KOPT-K1 (cell line): ENCODE measurements around the gene TESK2.
"Not testable (repeated sequence)": the region's sequence is repeated elsewhere in the genome, so short reads cannot be mapped to it uniquely, and the experiment has no call there.

ENCODE experiments used
- H3K27ac ChIP-seq: fragments of 200-600 bp; sonication (generic); 2 replicates; pipeline ENCODE4 v1.5.1; 2016; ENCODE audit warnings: antibody characterized with exemption, mild to moderate bottlenecking, low read depth, low read length; ENCODE audit not compliant: poor library complexity, severe bottlenecking
- H3K36me3 ChIP-seq: fragments of 200-600 bp; sonication (generic); 2 replicates; pipeline ENCODE4 v1.5.1; 2017; ENCODE audit warnings: antibody characterized with exemption, mild to moderate bottlenecking, low read length, moderate library complexity; ENCODE audit not compliant: insufficient read depth
- H3K9me3 ChIP-seq: fragments of 200-600 bp; sonication (generic); 2 replicates; pipeline ENCODE4 v1.5.1; 2017; ENCODE audit warnings: antibody characterized with exemption, low read length, mild to moderate bottlenecking; ENCODE audit not compliant: insufficient read depth, poor library complexity, severe bottlenecking

TESK2 gene

DNA sequence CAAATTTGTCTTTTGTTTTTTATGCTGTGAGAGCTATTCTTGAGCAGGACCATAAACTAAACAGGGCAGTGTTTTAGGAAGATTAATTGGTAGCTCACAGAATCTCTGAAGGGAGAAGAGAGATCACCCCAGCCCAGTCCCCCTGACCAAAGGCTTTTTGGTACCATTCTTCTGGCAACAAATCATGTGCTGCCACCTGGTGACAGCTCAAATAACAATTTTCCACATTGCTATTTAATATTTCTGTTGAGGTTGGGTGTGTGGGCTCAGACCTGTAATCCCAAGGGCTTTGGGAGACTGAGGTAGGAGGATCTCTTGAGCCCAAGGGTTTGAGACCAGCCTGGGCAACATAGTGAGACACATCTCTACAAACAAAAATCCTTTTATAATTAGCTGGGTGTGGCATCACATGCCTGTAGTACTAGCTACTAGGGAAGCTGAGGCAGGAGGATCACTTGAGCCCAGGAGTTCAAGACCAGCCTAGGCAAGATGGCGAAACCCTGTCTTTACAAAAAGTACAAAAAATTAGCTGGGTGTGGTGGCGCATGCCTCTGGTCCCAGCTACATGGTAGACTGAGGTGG, 2.2 kb upstream of the TESK2 start:
- Histone ChIP-seq H3K9me3 (no peaks in the 10 kb centered on the region), H3K36me3 (no peaks in the 10 kb centered on the region), H3K27ac (no peak overlapping the region)

DNA sequence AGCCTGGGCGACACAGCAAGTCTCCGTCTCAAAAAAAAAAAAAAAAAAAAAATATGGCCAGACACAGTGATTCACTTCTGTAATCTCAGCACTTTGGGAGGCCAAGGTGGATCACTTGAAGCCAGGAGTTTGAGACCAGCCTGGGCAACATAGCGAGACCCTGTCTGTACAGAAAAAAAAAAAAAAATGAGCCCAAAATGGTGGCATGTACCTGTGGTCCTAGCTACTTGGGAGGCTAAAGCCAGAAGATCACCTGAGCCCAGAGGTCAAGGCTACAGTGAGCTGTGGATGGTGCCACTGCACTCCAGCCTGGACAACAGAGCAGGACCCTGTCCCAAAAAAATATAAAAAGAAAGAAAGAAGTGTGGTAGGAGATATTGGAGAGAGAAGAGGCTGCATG, 1.7 kb upstream of the TESK2 start:
- H3K36me3 ChIP-seq: no peaks in the 10 kb centered on the region
- no peak overlapping the region for H3K27ac ChIP-seq
- no peaks in the 10 kb centered on the region for H3K9me3 ChIP-seq

DNA sequence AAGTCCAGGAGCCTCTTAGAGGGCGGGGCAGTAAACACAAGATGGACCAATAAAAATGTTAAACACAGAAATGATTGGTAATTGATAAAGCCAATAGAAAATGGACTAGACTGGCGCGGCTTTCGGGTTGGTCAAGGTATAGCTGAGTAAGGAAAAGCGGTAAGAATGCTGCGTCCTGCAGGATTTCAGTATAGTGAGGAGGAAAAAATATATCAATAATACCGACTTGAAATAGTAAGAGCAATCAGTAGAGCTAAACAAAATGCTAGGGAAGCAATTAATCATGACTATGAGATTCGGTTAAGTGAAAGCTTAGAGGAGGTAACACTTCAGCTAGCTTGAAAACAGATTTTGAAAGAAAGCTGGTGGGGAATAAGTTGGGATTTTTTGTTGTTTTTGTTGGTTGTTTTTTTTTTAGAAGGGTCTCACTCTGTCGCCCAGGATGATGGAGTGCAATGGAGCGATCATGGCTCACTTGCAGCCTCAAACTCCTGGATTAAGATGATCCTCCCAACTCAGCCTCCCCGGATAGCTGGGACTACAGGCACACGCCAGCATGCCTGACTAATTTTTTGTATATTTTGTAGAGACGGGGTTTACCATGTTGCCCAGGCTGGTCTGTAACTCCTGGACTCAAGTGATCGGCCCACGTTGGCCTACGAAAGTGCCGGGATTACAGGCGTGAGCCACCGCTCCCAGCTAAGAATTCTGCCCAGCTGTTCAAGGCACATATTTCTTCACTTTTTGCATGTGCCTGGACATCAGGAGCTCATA, 711 bp upstream of the TESK2 start:
- H3K9me3 ChIP-seq: no peaks in the 10 kb centered on the region
- peak overlapping the region; percentile 25 for H3K27ac ChIP-seq
- no peaks in the 10 kb centered on the region for H3K36me3 ChIP-seq

DNA sequence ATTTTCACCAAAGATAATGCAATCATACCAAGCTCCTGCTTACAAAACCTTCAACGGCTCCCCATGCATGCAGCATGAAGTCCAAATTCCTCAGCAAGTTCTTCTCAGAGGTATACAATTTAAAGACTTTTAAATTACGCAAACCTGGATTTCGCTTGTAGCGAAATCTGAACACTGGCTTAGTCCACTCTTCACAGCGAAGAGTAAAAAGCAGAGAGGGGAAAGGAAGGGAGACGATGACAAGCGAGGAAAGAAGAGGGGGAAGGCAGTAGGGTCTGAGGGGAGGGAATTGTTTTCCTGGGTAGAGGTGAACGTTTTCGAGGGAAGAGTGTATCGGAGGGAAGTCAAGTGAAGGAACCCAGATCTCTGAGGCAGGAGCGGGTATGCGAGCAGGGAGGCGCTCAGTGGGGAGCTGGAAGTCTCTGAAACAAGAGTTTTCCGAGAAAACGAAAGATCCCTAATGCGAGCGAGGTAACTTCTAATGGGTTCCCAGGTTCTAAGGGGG, 790 bp downstream of the TESK2 start:
- Histone ChIP-seq H3K36me3 (no peaks in the 10 kb centered on the region), H3K27ac (peak overlapping the region; percentile 46), H3K9me3 (no peaks in the 10 kb centered on the region)

DNA sequence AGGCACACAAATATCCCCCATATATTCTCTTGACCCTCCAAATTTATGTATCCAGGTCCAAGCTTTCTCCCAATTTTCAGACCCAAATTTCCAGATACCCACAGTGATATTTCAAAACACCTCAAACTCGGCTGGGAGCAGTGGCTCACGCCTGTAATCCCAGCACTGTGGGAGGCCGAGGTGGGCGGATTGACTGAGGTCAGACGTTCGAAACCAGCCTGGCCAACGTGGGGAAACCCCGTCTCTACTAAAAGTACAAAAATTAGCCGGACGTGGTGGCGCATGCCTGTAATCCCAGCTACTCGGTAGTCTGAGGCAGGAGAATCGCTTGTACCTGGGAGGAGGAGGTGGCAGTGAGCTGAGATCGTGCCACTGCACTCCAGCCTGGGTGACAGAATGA, 1.6 kb downstream of the TESK2 start:
- not testable (repeated sequence) for H3K36me3 ChIP-seq, H3K27ac ChIP-seq, H3K9me3 ChIP-seq

DNA sequence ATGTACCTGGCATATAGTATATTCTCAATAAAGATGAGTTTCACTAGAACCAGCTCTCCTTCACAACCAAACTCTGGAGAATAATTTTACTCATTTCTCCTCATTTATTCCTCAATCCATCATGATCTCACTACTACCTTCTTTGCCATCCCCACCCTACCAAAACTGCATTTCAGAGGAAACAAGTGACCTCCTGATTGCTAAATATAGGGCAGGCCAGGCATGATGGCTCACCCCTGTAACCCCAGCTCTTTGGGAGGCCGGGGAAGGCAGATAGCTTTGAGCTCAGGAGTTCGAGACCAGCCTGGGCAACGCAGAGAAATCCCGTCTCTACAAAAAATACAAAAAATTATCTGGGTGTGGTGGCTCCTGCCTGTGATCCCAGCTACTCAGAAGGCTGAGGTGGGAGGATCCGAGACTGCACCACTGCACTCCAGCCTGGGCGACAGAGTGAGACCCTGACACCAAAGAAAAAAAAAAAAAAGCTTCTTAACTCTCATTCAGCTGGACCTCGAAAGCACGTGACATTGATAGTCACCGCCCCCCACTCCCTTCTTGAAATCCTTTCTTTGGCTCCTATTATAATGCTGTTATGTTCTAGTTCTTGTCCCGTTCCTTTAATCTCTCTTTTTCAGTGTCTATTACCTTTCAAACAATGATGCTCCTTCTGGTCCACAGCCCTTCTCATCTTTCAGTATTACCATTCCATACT, 2.1 kb downstream of the TESK2 start:
- no peaks in the 10 kb centered on the region for H3K9me3 ChIP-seq
- no peak overlapping the region for H3K27ac ChIP-seq
- H3K36me3 ChIP-seq: no peaks in the 10 kb centered on the region

DNA sequence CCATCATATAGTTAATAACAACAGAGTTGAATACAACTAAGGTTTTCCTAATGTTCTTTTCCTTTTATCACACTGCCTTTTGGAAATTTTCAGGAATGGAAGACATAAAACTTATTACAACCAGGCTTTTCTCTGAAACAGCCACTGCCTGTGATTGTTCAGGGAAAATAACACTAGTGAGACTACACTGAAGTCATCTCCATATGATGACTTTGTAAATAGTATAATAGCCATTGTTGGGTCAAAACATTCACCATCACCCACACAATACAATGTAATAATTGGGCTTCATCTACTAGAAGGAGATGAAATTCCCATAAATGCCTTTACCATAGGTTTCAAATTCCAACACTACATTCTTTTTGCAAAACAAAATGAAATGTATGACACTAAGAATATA, 5.0 kb downstream of the TESK2 start:
- Histone ChIP-seq H3K9me3 (no peaks in the 10 kb centered on the region), H3K27ac (no peak overlapping the region), H3K36me3 (no peaks in the 10 kb centered on the region)

DNA sequence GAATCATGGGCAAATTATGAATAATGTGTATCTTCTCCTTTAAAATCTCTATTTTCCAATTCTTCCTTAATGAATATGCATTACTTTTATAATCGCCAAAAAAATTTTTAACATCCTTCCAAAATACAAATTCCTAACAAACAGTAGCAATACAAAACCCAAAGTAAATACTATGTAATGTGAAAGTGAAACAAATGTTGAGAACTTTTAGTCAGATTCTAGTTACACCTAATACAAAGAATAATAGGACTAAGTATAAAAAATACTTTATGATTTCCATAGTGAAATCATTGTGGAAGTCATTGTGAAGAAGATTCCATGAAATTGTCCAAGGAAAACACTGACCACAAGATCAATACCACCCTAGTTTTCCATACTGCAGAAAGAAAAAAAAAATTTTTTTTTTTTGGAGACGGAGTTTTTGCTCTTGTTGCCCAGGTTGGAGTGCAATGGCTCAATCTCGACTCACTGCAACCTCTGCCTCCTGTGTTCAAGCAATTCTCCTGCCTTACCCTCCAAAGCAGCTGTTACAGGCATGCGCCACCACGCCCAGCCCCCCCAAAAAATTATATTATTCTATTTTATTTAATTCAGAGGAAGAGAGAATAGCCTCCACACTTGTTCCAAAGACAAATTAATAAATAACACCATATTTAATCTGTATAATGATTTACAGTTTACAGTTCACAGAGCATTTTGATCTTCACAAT, 11.8 kb downstream of the TESK2 start:
- H3K27ac ChIP-seq: no peak overlapping the region
- no peaks in the 10 kb centered on the region for H3K9me3 ChIP-seq

DNA sequence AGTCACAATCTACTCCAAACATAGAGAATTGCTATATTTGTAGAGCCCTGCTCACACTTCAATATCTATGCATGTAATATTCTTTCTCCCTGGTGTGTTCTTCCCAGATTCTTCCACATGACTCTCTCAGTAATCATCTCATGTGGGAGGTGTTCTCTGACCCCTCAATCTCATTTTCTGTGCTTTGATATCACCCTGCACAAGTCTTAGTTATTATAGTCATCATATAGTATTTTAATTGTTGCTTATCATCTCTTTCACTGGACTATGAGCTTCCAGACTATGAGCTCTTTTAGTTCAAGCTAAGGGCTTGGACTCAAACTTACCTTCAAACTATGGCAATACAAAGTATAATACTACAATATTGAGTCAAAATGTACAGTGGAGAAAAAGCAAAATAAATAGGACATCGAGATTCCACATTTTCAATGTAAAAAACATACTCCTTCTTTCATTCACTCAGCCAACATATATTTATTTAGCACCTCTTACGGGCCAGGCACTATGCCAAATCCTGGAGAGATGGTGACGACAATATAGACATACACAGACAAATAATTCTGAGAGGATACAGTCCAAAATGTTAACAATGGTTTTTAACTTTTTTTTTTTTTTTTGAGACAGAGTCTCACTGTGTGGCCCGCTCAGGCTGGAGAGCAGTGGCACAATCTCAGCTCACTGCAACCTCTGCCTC, 12.7 kb downstream of the TESK2 start:
- Histone ChIP-seq H3K36me3 (no peaks in the 10 kb centered on the region), H3K9me3 (no peaks in the 10 kb centered on the region), H3K27ac (no peak overlapping the region)

More for the DNA sequence above, 11.8 kb downstream of the TESK2 start:
- no peaks in the 10 kb centered on the region for H3K36me3 ChIP-seq

DNA sequence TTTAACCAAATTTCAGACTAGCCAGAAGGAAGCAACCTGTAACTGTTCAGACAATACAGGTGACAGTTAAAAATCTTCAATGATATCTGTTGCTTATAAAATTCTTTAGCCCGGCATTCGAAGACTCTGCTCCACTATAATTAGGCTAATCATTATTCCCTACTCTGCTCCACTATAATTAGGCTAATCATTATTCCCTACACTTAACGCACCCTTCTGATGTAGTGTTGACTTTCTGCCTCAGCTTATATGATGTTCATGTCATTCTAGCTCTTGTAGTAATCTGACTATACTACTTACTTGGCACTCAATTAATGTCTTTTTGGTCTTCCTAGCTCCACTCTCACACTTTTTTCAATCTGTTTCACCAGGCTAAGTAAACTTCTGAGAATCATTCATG, 13.3 kb downstream of the TESK2 start:
- no peaks in the 10 kb centered on the region for H3K36me3 ChIP-seq
- no peaks in the 10 kb centered on the region for H3K9me3 ChIP-seq
- H3K27ac ChIP-seq: no peak overlapping the region

DNA sequence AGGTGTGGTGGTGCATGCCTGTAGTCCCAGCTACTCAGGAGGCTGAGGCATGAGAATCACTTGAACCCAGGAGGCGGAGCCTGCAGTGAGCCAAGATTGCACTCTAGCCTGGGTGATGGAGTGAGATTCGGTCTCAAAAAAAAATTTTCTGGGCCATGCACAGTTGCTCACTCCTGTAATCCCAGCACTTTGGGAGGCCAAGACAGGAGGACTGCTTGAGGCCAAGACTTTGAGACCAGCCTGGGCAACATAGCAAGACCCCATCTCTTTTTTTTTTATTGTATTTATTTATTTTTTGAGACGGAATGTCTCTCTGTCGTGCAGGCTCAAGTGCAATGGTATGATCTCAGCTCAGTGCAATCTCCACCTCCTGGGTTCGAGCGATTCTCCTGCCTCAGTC, 16.8 kb downstream of the TESK2 start:
- H3K9me3 ChIP-seq, H3K36me3 ChIP-seq, H3K27ac ChIP-seq: not testable (repeated sequence)

DNA sequence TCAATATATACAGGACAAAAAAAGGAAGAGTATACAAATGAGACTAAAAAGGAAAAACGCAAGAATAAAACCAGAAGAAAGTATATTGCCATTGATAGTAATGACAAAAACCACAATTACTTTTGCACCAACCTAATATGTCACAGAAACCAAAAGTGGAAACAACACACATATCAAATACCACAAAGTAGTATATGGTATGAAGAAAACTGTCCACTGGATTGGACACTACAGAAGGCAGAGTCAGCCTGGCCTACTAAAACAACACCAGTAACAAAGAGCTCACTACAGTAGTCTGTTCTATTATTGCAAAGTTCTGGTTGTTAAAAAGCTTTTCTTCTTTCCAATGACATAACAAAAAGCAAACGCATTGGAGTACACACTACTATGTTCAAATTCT, 17.7 kb downstream of the TESK2 start:
- Histone ChIP-seq H3K36me3 (no peaks in the 10 kb centered on the region), H3K9me3 (no peaks in the 10 kb centered on the region), H3K27ac (no peak overlapping the region)

DNA sequence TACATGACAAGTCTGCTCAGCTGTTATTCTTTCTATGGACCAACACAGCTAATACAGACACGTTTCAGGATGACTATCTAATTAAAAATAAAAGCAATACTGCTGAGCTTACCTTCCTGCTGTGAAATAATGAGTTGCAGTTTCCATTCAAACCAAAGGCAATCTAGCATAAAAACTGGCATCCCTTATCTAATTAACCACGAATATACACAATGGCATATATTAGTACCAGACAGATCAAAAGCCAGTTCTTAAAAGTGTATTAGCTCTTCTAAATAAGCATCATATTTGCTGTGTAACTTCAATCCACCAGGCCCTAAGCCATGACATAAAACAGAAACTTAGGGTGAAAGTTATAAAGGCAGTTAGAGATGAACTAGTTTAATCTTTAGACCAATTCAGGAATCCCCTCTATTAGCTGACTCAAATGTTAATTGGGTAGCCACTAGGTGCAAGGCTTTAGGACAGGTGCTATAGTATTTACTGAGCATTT, 20.6 kb downstream of the TESK2 start:
- no peaks in the 10 kb centered on the region for H3K9me3 ChIP-seq
- no peak overlapping the region for H3K27ac ChIP-seq
- H3K36me3 ChIP-seq: no peaks in the 10 kb centered on the region

DNA sequence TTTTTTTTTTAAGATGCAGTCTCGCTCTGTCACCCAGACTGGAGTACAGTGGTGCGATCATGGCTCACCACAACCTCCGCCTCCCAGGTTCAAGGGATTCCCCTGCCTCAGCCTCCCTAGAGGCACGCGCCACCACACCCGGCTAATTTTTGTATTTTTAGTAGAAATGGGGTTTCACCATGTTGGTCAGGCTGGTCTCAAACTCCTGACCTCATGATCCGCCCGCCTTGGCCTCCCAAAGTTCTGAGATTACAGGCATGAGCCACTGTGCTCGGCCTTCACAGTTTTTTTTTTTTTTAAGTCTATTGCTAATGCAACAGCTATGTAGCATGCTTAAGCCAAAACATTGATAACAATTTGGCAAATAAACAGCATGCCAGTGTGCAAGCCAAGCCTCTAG, 23.6 kb downstream of the TESK2 start:
- not testable (repeated sequence) for H3K9me3 ChIP-seq, H3K36me3 ChIP-seq, H3K27ac ChIP-seq
